ENCODE data around the gene RPL13. TPM values are rescaled to one million over a fixed set of nuclear protein-coding genes. Genes with fewer than 3 reads are reported as not detected.

Gene RPL13
- total RNA-seq, 2 donors from 2014 or later = 1,855 to 2,011 TPM

- no peaks in the 10 kb centered on the region for H3K4me1 ChIP-seq
- H3K9ac ChIP-seq (ENCODE audit: low read depth in 2 of 2, low read length in 2 of 2) = no peak overlapping the region
- intact Hi-C loops (cut with DNase I) = no loop called here
- no peak for DNase-seq
- H3K36me3 ChIP-seq = peaks cover 7% of the 10 kb centered on the region
- H3K9me3 ChIP-seq = no peaks in the 10 kb centered on the region
- H3K27me3 ChIP-seq = no peaks in the 10 kb centered on the region
- no peak for TF ChIP-seq CTCF (IDR thresholded peaks at IDR 0.05)
- H3K27ac ChIP-seq = no peak overlapping the region
- H3K4me3 ChIP-seq = no peak overlapping the region
Observed at GRCh38 chr16:89545044-89545830, 15.2 kb upstream of the RPL13 start.

- H3K27me3 ChIP-seq = no peaks in the 10 kb centered on the region
- peaks cover 10% of the 10 kb centered on the region for H3K36me3 ChIP-seq
- H3K4me1 ChIP-seq = no peaks in the 10 kb centered on the region
- intact Hi-C loops (cut with DNase I) = no loop called here
- no peak overlapping the region for H3K27ac ChIP-seq
- H3K9ac ChIP-seq (ENCODE audit: low read depth in 2 of 2, low read length in 2 of 2) = no peak overlapping the region
- peak; percentile 91 for DNase-seq
- no peak for TF ChIP-seq CTCF (IDR thresholded peaks at IDR 0.05)
- H3K9me3 ChIP-seq = no peaks in the 10 kb centered on the region
- H3K4me3 ChIP-seq = no peak overlapping the region
Observed at GRCh38 chr16:89545831-89546574, 14.5 kb upstream of the RPL13 start.

- Histone ChIP-seq H3K27ac (no peak overlapping the region), H3K9ac (ENCODE audit: low read depth in 2 of 2, low read length in 2 of 2) (no peak overlapping the region), H3K4me3 (no peak overlapping the region), H3K4me1 (no peaks in the 10 kb centered on the region), H3K9me3 (no peaks in the 10 kb centered on the region), H3K27me3 (no peaks in the 10 kb centered on the region), H3K36me3 (peaks cover 11% of the 10 kb centered on the region)
- no peak for DNase-seq
- TF ChIP-seq CTCF (IDR thresholded peaks at IDR 0.05) = no peak
- intact Hi-C loops (cut with DNase I) = no loop called here
Observed at GRCh38 chr16:89546781-89547180, 13.7 kb upstream of the RPL13 start.

GRCh38 chr16:89547291-89547690 is 13.2 kb upstream of the RPL13 start:
- no peak overlapping the region for H3K27ac ChIP-seq
- no peaks in the 10 kb centered on the region for H3K27me3 ChIP-seq
- H3K36me3 ChIP-seq = peaks cover 11% of the 10 kb centered on the region
- no peaks in the 10 kb centered on the region for H3K9me3 ChIP-seq
- no peak for DNase-seq
- no peak overlapping the region for H3K9ac ChIP-seq (ENCODE audit: low read depth in 2 of 2, low read length in 2 of 2)
- intact Hi-C loops (cut with DNase I) = no loop called here
- no peak for TF ChIP-seq CTCF (IDR thresholded peaks at IDR 0.05)
- H3K4me3 ChIP-seq = no peak overlapping the region
- H3K4me1 ChIP-seq = no peaks in the 10 kb centered on the region

- H3K4me3 ChIP-seq = no peak overlapping the region
- no peak overlapping the region for H3K9ac ChIP-seq (ENCODE audit: low read depth in 2 of 2, low read length in 2 of 2)
- H3K27ac ChIP-seq = no peak overlapping the region
- no peak for TF ChIP-seq CTCF (IDR thresholded peaks at IDR 0.05)
- no peak for DNase-seq
- no peaks in the 10 kb centered on the region for H3K27me3 ChIP-seq
- H3K36me3 ChIP-seq = peaks cover 11% of the 10 kb centered on the region
- H3K4me1 ChIP-seq = no peaks in the 10 kb centered on the region
- no peaks in the 10 kb centered on the region for H3K9me3 ChIP-seq
- intact Hi-C loops (cut with DNase I) = no loop called here
Observed at GRCh38 chr16:89547860-89548259, 12.6 kb upstream of the RPL13 start.

Data from colonic mucosa (tissue), 4 donors.